DMS153 (cell line): Measurements from ENCODE around the gene LAMP1.
"Not testable (repeated sequence)": the region's sequence is repeated elsewhere in the genome, so short reads cannot be mapped to it uniquely, and the experiment has no call there.

Experiments used
- DNase-seq: peaks from one replicate; lab custom pipeline; 2025; lab: John Stamatoyannopoulos, UW

LAMP1 gene

GRCh38 chr13:113356596-113356995 lies 59.6 kb downstream of the LAMP1 start:
- no peak for DNase-seq

DNA sequence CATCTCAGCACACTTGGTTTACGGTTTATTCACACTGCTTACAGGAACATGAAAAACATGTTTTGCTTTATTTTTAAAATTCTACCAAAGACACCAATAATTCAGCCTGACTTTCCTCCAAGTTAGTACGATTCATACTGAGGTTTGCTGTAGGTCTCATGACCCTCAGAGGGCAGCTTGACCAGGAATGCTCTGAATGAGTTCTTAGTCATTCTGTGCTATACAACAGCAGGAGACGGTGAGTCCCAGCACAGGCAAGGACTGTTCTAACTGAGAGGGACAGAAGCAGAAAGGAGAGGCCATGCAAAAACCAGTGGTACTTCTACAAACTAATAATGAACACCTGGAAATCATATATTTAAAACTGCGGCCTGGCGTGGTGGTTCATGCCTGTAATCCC lies 60.5 kb downstream of the LAMP1 start:
- DNase-seq: no peak

- no peak for DNase-seq
These were observed 61.7 kb downstream of the LAMP1 start for GRCh38 chr13:113358653-113359190.

GRCh38 chr13:113359571-113359970 lies 62.5 kb downstream of the LAMP1 start:
- no peak for DNase-seq

GRCh38 chr13:113360446-113360845 lies 63.4 kb downstream of the LAMP1 start:
- DNase-seq: no peak

GRCh38 chr13:113361406-113361805 lies 64.4 kb downstream of the LAMP1 start:
- no peak for DNase-seq

DNA sequence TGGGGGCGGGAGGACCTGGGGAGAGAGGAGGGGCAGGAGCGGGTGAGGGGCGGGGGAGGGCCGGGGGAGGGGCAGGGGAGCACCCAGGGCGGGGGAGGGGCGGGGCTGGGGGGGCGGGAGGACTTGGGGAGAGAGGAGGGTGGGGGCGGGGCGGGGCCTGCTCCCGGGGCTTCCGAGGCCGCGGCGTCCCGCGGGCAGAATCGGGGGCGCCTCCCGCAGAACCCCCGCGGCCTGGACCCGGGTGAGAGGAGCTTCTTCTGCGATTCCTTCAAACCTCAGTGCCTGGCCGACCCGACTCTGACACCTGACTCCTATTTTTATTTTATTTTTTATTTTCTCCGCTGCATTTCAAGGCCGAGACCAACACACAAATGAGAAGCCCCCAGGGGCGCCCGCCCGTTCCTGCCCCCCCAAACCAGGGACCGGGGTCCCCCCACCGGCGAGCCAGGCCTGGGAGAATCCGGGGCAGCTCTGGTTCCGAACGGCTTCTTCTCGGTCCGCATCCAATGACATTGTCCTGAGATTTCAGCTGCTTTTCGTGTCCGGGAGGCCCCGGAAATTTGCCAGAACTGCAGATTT lies 67.4 kb downstream of the LAMP1 start:
- DNase-seq: no peak

DNA sequence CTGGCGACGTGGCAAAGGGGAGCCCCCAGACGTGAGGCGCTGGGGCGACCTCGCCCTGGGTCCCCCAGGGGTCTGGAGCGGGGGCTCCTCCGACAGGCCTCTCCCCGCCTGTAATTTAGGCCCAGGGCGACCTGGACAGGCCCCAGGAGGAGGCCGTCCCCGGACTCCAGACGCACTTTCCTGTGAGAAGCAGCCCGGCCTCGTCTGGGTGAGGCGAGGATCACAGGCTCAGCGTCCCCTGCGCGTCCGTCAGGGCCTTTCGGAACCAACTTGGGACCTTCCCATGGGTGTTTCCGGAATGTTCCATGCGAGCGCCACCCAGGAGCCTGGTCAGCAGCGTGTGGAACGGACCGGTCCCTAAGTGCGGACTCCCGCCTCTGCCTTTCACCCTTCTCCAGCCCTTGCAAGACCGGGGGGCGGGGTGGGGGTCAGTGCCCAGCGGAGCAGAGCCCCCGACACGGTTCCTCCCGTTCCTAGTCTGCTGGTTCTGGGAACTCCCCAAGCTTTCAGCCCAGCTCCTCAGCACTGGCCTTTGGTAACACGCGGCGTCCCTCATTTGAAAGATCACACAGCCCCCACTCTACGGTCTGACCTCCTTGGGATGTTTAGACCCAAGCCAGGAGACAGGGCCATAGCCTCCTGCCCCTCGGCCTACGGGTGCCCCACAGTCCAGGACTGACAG lies 68.0 kb downstream of the LAMP1 start:
- DNase-seq: no peak

GRCh38 chr13:113365583-113365970 lies 68.5 kb downstream of the LAMP1 start:
- DNase-seq: no peak

DNA sequence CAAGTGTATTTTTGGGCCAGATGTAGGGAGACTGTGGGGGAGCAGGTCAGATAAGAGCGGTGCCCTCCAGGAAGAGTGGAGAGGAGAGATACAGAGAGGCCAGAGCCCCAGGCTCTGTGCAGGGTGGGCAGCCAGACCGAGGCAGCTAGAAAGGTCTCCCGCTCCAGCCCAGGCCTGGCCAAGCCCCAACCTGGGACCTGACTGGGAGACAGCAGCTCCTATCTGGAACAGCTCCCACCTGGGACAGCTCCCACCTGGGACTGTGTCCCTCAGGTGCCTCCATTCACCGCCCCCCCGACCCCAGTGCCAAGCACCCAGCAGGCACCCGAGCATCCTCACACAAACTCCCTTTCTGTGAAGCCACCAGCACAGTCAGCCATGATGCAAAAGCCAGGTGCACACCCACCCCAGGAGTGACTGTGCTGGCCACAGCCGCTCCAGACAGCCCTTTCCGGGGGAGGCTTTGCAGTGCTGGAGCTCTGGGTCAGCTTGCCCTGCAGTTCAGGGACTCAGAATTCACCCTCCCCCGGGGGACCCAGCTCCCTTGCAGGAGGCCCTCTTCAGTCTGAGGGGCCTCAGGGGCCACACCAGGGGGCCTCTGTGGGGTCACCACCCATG lies 69.0 kb downstream of the LAMP1 start:
- DNase-seq: no peak

DNA sequence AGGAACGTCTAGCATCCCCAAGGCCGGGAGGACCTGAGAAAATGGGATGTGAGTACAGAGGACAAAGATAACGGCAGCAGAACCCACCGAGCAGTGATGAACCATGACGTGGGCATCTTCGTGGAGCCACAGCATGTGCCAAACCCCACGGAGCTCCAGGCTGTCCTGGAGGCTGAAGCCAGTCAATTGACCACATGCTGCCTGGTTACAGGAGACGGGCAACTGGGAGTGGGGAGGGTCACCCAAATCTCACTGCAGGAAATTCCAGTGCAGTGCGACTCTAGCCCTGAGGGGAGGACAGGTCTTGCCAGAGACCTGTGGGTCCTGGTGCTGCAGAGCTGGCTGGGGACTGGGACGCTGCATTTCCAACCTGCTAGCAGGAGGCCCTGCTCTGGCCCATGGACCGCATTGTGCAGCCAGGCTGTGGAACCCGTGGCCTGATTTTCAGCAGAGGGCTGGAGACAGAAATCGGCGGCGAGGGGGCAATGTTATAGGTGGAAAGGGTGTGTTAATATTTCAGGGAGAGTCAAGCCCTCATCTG lies 70.1 kb downstream of the LAMP1 start:
- DNase-seq: no peak

DNA sequence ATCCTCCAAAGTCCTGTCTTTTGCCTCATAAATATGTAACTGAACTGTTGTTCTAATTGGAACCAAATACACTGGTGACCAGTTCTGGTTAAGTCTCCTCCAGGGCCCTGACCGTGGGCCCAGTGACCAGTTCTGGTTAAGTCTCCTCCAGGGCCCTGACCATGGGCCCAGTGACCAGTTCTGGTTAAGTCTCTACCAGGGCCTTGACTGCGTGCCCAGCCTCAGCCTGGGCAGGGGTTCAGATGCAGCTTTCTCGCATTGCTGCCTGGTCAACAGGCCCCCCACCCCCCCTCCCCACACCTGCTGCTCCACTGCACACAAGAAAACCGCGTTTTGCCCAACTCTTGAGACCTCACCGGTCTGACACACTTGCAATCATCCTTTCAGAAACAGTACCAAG lies 70.7 kb downstream of the LAMP1 start:
- DNase-seq: no peak

- not testable (repeated sequence) for DNase-seq
These were observed 71.3 kb downstream of the LAMP1 start for GRCh38 chr13:113368353-113368752.

DNA sequence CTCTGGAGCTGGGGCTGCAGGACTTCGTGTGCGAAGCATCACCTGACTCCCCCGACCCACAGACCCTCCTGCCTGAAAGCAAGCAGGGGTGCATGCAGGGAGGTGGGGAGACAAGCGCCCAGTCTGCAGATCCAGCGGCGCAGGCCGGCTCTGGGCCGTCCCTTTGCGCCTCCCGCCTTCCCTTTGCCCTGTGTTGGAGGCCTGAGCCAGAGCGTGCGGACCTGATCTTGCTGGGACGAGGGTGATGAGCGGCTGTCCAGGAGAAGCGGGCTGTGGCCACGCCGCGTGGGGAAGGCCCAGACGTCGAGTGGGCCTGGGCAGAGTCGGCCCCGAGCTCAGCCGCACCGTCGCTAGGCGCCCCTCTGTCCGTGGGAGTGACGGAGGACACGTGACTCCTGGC lies 72.2 kb downstream of the LAMP1 start:
- no peak for DNase-seq

- no peak for DNase-seq
These were observed 72.8 kb downstream of the LAMP1 start for GRCh38 chr13:113369881-113370280.

DNA sequence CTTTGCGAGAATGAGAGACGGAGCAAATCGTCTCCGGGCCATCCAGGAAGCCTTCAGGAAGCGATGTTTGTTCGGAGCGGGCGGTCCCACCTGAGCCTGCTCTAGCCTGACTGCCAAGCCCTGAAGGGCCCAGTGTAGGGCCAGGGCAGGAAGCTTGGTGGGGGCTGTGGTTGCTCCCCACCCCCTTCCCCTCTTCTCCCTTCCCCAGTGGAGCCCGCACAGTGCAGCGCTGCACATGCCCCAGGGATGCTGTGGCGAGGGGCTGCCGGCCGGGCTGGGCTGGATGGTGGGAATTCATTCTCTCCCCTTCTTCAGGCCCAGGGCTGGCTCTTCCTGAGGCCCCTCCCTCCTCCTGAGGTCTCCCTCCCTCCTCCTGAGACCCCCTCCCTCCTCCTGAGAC lies 74.0 kb downstream of the LAMP1 start:
- no peak for DNase-seq

- DNase-seq: not testable (repeated sequence)
These were observed 74.7 kb downstream of the LAMP1 start for GRCh38 chr13:113371701-113372100.
